Hepatocyte (in vitro differentiated cells): ENCODE results near the gene ZNF747. TPM values are rescaled to one million over a fixed set of nuclear protein-coding genes. Genes with fewer than 3 reads are reported as not detected.
A peak's percentile ranks its signal among the peaks of the same experiment; 100 is the strongest.

Experiments
- DNase-seq: peaks from one replicate; pipeline ENCODE4 v3.0.0-alpha.2; 2016; ENCODE audit warnings: low spot score
- H2AFZ ChIP-seq: fragments of 200-600 bp; sonication (generic); 2 replicates; pipeline ENCODE4 v1.6.0; 2016; ENCODE audit warnings: antibody characterized with exemption, mild to moderate bottlenecking
- H3K27ac ChIP-seq: fragments of 200-600 bp; sonication (generic); 2 replicates; pipeline ENCODE4 v1.5.1; 2016; ENCODE audit warnings: mild to moderate bottlenecking
- H3K27me3 ChIP-seq: fragments of 200-600 bp; sonication (generic); 2 replicates; pipeline ENCODE4 v1.6.1; 2016
- H3K36me3 ChIP-seq: fragments of 200-600 bp; sonication (generic); replicated peaks from 2 replicates; pipeline ENCODE4 v1.5.1; 2016; ENCODE audit warnings: low read depth; ENCODE audit not compliant: insufficient read depth
- H3K4me1 ChIP-seq: fragments of 200-600 bp; sonication (generic); 2 replicates; pipeline ENCODE4 v1.5.1; 2016; ENCODE audit warnings: mild to moderate bottlenecking, moderate library complexity; ENCODE audit not compliant: insufficient read depth
- H3K4me2 ChIP-seq: fragments of 200-600 bp; sonication (generic); 2 replicates; pipeline ENCODE4 v1.6.0; 2016
- H3K4me3 ChIP-seq: fragments of 200-600 bp; sonication (generic); 2 replicates; pipeline ENCODE4 v1.5.1; 2016; ENCODE audit warnings: mild to moderate bottlenecking
- H3K79me2 ChIP-seq: fragments of 200-600 bp; sonication (generic); 2 replicates; pipeline ENCODE4 v1.6.0; 2017; ENCODE audit warnings: mild to moderate bottlenecking
- H3K9me2 ChIP-seq: fragments of 200-600 bp; sonication (generic); replicated peaks from 2 replicates; pipeline ENCODE4 v1.6.0; 2017; ENCODE audit warnings: mild to moderate bottlenecking; ENCODE audit not compliant: insufficient read depth
- H3K9me3 ChIP-seq: fragments of 200-600 bp; sonication (generic); 2 replicates; pipeline ENCODE4 v1.5.1; 2016; ENCODE audit warnings: low read depth, mild to moderate bottlenecking
- H4K20me1 ChIP-seq: fragments of 200-600 bp; sonication (generic); 2 replicates; pipeline ENCODE4 v1.6.0; 2016; ENCODE audit warnings: mild to moderate bottlenecking; ENCODE audit not compliant: insufficient read depth, poor library complexity, severe bottlenecking
- CTCF ChIP-seq: fragments of 200-600 bp; sonication (generic); IDR thresholded peaks from 2 replicates; pipeline ENCODE4 v1.5.1; 2016; ENCODE audit warnings: antibody characterized with exemption, mild to moderate bottlenecking; ENCODE audit not compliant: poor library complexity
- EZH2 ChIP-seq: fragments of 200-600 bp; sonication (generic); IDR thresholded peaks from 2 replicates; pipeline ENCODE4 v1.6.1; 2016; ENCODE audit warnings: antibody characterized with exemption, mild to moderate bottlenecking, borderline replicate concordance
- EZH2phosphoT487 ChIP-seq: fragments of 200-600 bp; sonication (generic); IDR thresholded peaks from one replicate; pipeline ENCODE4 v1.6.1; 2018; ENCODE audit warnings: antibody characterized with exemption, mild to moderate bottlenecking, low read depth, moderate library complexity; ENCODE audit not compliant: unreplicated experiment, severe bottlenecking
- WGBS: methylation state at CpG from one replicate; pipeline ENCODE4 v1.1.6; 2016; ENCODE audit warnings: low lambda C conversion rate; ENCODE audit errors: missing lambda C conversion rate; 5-methylcytosine and 5-hydroxymethylcytosine counted together
- polyA plus RNA-seq: library from polyadenylated mRNA; unstranded; fragments of >200 nt; fragmentation: Nextera tagmentation; extraction: Ambion mirVana; gene quantifications from 2 replicates; pipeline ENCODE4 v1.2.1, GENCODE V29; 2016
- total RNA-seq: library from RNA; depleted of rRNA; stranded (reverse); fragments of >200 nt; gene quantifications from 2 replicates; pipeline ENCODE4 v1.2.3, GENCODE V29; 2014

Gene ZNF747
- total RNA-seq = 11.1 and 13.4 TPM in 2 replicates
- polyA plus RNA-seq = 9.9 and 10.5 TPM in 2 replicates

DNA sequence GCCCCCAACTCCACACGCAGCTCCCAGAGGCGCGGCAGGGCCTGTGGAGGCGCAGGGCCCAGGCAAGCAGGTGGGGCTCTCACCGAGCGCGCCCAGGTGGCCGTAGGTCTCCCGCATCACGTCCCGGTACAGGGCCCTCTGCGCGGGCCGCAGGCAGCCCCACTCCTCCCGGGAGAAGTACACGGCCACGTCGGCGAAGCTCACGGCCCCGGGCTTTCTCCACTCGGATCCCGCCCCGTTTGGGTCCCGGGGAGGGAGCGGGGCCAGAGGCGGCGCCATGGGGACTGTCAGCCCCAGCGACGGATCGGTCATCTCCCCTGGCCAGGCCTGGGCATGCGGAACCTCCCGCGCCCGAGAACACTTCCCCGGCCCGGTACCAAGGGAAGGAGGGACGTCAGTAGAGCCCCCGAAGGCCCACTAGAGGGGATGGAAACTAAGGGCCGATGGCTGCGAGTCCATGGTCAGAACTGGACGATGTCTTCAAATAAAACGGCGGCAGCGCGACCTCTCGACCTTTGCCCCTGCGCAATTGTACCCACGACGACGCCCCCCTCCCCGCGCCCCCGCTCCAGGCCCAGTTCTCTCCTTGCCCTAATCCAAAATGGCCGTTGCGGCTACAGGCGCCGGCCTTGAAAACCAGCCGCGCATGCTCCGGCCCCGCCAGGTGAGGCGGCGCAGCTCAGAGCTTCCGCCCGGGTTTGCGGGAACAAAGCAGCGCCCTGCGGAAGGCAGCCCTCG lies at the start of gene ZNF747:
ZNF747 (minus strand) TSS at position 491 of the 738 bp plus-strand sequence; CDS start at position 312, 179 bp downstream.
- Histone ChIP-seq H3K27ac (peak within 1 kb of the TSS; percentile 97), H3K36me3 (no peaks in the 10 kb centered on the region), H3K9me3 (no peaks in the 10 kb centered on the region), H3K9me2 (no peaks in the 10 kb centered on the region), H2AFZ (peak within 1 kb of the TSS; percentile 78), H4K20me1 (no peaks in the 10 kb centered on the region), H3K4me2 (peak within 1 kb of the TSS; percentile 81), H3K79me2 (peaks cover 42% of the 10 kb centered on the region), H3K4me3 (peak within 1 kb of the TSS; percentile 53), H3K4me1 (peaks cover 22% of the 10 kb centered on the region), H3K27me3 (no peaks in the 10 kb centered on the region)
- WGBS = 6% methylated on average over 60 of the region's 70 CpGs
- peak; percentile 94 for DNase-seq
- TF ChIP-seq EZH2phosphoT487 = no peak
- TF ChIP-seq CTCF = no peak
- TF ChIP-seq EZH2 = no peak

GRCh38 chr16:30582611-30583340 lies 48.1 kb upstream of the ZNF747 start:
- H4K20me1 ChIP-seq = no peaks in the 10 kb centered on the region
- no peaks in the 10 kb centered on the region for H3K9me3 ChIP-seq
- H3K4me2 ChIP-seq = no peak overlapping the region
- peaks cover 7% of the 10 kb centered on the region for H3K4me1 ChIP-seq
- H3K4me3 ChIP-seq = no peak overlapping the region
- DNase-seq = no peak
- H2AFZ ChIP-seq = no peak overlapping the region
- no peaks in the 10 kb centered on the region for H3K9me2 ChIP-seq
- H3K27ac ChIP-seq = no peak overlapping the region
- WGBS = 98% methylated on average over 48 of the region's 48 CpGs
- no peaks in the 10 kb centered on the region for H3K27me3 ChIP-seq
- TF ChIP-seq EZH2 (no peak), CTCF (no peak), EZH2phosphoT487 (no peak)
- peaks cover 44% of the 10 kb centered on the region for H3K79me2 ChIP-seq
- H3K36me3 ChIP-seq = peaks cover 4% of the 10 kb centered on the region

GRCh38 chr16:30581457-30581856 lies 46.8 kb upstream of the ZNF747 start:
- DNase-seq = no peak
- Histone ChIP-seq H3K27me3 (no peaks in the 10 kb centered on the region), H3K9me3 (no peaks in the 10 kb centered on the region), H4K20me1 (no peaks in the 10 kb centered on the region), H3K9me2 (no peaks in the 10 kb centered on the region), H2AFZ (no peak overlapping the region), H3K4me3 (no peak overlapping the region), H3K4me2 (no peak overlapping the region), H3K27ac (no peak overlapping the region), H3K36me3 (peaks cover 4% of the 10 kb centered on the region), H3K79me2 (peaks cover 44% of the 10 kb centered on the region), H3K4me1 (peaks cover 7% of the 10 kb centered on the region)
- TF ChIP-seq EZH2phosphoT487 (no peak), EZH2 (no peak), CTCF (no peak)
- WGBS = 98% methylated on average over 7 of the region's 7 CpGs
